ENCODE data around the gene MZT2A.
"Not testable (repeated sequence)": the region's sequence is repeated elsewhere in the genome, so short reads cannot be mapped to it uniquely, and the experiment has no call there.

The MZT2A gene

GRCh38 chr2:131491469-131491836 lies 744 bp downstream of the MZT2A start:
- DNase-seq (ENCODE audit: low read depth) = not testable (repeated sequence)

- not testable (repeated sequence) for DNase-seq (ENCODE audit: low read depth)
These were observed 1.4 kb downstream of the MZT2A start for GRCh38 chr2:131490616-131491468.

- no peak for DNase-seq (ENCODE audit: low read depth)
These were observed 3.6 kb downstream of the MZT2A start for GRCh38 chr2:131488306-131489205.

- DNase-seq (ENCODE audit: low read depth) = not testable (repeated sequence)
These were observed 5.8 kb downstream of the MZT2A start for GRCh38 chr2:131486201-131486902.

GRCh38 chr2:131484906-131485460 lies 7.2 kb downstream of the MZT2A start:
- not testable (repeated sequence) for DNase-seq (ENCODE audit: low read depth)

- DNase-seq (ENCODE audit: low read depth) = not testable (repeated sequence)
These were observed 8.0 kb downstream of the MZT2A start for GRCh38 chr2:131483981-131484820.

- DNase-seq (ENCODE audit: low read depth) = not testable (repeated sequence)
These were observed 9.6 kb downstream of the MZT2A start for GRCh38 chr2:131482506-131483155.

GRCh38 chr2:131480351-131480750 lies 11.8 kb downstream of the MZT2A start:
- not testable (repeated sequence) for DNase-seq (ENCODE audit: low read depth)

- DNase-seq (ENCODE audit: low read depth) = not testable (repeated sequence)
These were observed 13.2 kb downstream of the MZT2A start for GRCh38 chr2:131478850-131479461.

- not testable (repeated sequence) for DNase-seq (ENCODE audit: low read depth)
These were observed 13.9 kb downstream of the MZT2A start for GRCh38 chr2:131478074-131478849.

- DNase-seq (ENCODE audit: low read depth) = not testable (repeated sequence)
These were observed 15.0 kb downstream of the MZT2A start for GRCh38 chr2:131477227-131477626.

- DNase-seq (ENCODE audit: low read depth) = not testable (repeated sequence)
These were observed 15.8 kb downstream of the MZT2A start for GRCh38 chr2:131476363-131476762.

GRCh38 chr2:131475831-131476230 lies 16.4 kb downstream of the MZT2A start, which contains the start of gene TUBA3D:
Gene TUBA3D (plus strand): TSS chr2:131476119. CDS start chr2:131476200, 81 bp downstream.
- DNase-seq (ENCODE audit: low read depth) = no peak

GRCh38 chr2:131473266-131473665 lies 18.9 kb downstream of the MZT2A start:
- not testable (repeated sequence) for DNase-seq (ENCODE audit: low read depth)

- not testable (repeated sequence) for DNase-seq (ENCODE audit: low read depth)
These were observed 20.6 kb downstream of the MZT2A start for GRCh38 chr2:131471624-131472023.

- not testable (repeated sequence) for DNase-seq (ENCODE audit: low read depth)
These were observed 21.3 kb downstream of the MZT2A start for GRCh38 chr2:131470944-131471343.

GRCh38 chr2:131467722-131468121 lies 24.5 kb downstream of the MZT2A start:
- DNase-seq (ENCODE audit: low read depth) = not testable (repeated sequence)

- DNase-seq (ENCODE audit: low read depth) = not testable (repeated sequence)
These were observed 37.3 kb downstream of the MZT2A start for GRCh38 chr2:131454914-131455313.

Measured in non-pigmented ciliary epithelial cell (primary cell).